Cardiac muscle cell (in vitro differentiated cells and primary cell): Measurements from ENCODE around the gene KISS1. TPM values are rescaled to one million over a fixed set of nuclear protein-coding genes. Genes with fewer than 3 reads are reported as not detected.

Experiments
- DNase-seq, 2 donors: peaks; one replicate each; pipeline versions ENCODE4 v3.0.0 to v3.0.0-alpha.2; 2010 to 2017; ENCODE audit warnings: low read depth in 1 of 2, low spot score in 1 of 2
- H3K27ac ChIP-seq: fragments of 200-600 bp; sonication (generic); 2 replicates; pipeline ENCODE4 v1.5.1; 2016
- H3K27me3 ChIP-seq: fragments of 200-600 bp; sonication (generic); 2 replicates; pipeline ENCODE4 v1.6.0; 2016; ENCODE audit warnings: control low read depth
- H3K36me3 ChIP-seq: fragments of 200-600 bp; sonication (generic); 2 replicates; pipeline ENCODE4 v1.5.1; 2016; ENCODE audit warnings: control low read depth
- H3K4me1 ChIP-seq: fragments of 200-600 bp; sonication (generic); 2 replicates; pipeline ENCODE4 v1.8.1; 2017; ENCODE audit warnings: low read depth, mild to moderate bottlenecking, mixed run types
- H3K4me3 ChIP-seq: fragments of 200-600 bp; sonication (generic); 2 replicates; pipeline ENCODE4 v1.5.1; 2016; ENCODE audit warnings: mild to moderate bottlenecking
- H3K9me3 ChIP-seq: fragments of 200-600 bp; sonication (generic); 2 replicates; pipeline ENCODE4 v1.5.1; 2017; ENCODE audit warnings: low read depth, mild to moderate bottlenecking, control low read depth
- polyA plus RNA-seq: library from polyadenylated mRNA; unstranded; fragments of >200 nt; fragmentation: Nextera tagmentation; extraction: Ambion mirVana; gene quantifications from 2 replicates; pipeline ENCODE4 v1.2.1, GENCODE V29; 2016
- total RNA-seq: library from RNA; depleted of rRNA; stranded (reverse); fragments of >200 nt; gene quantifications from 2 replicates; pipeline ENCODE4 v1.2.3, GENCODE V29; 2016
- TF ChIP-seq, protein P1 (sequence below): IDR thresholded peaks from 2 replicates; pipeline ENCODE4 v1.5.1; 2012; ENCODE audit warnings: low read depth, mild to moderate bottlenecking, low read length

Gene KISS1
- total and polyA plus RNA-seq, 2 experiments from 2014 or later: 0.21 to 1.4 TPM

DNA sequence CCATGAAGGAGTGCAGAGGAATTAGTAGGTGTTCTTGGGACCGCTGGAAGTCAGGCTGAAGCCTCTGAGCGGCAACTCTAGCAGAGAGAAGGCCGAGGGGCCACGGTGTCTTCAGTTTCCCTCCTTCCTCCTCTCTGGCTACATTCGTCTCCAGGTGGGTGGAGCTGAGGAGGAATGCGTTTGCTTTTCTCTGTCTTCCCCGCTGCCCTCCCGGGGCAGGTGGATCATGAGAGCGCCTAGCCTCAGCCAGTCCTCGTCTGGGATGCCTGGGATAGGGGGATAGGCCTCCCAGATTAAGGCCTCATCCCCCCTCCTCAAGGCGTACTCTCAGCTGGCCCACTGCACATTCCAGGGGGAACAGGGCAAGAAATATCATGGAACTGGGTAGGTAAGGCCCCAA, 25.0 kb upstream of the KISS1 start:
- H3K4me1 ChIP-seq: no peaks in the 10 kb centered on the region
- no peaks in the 10 kb centered on the region for H3K27me3 ChIP-seq
- TF ChIP-seq, protein P1, sequence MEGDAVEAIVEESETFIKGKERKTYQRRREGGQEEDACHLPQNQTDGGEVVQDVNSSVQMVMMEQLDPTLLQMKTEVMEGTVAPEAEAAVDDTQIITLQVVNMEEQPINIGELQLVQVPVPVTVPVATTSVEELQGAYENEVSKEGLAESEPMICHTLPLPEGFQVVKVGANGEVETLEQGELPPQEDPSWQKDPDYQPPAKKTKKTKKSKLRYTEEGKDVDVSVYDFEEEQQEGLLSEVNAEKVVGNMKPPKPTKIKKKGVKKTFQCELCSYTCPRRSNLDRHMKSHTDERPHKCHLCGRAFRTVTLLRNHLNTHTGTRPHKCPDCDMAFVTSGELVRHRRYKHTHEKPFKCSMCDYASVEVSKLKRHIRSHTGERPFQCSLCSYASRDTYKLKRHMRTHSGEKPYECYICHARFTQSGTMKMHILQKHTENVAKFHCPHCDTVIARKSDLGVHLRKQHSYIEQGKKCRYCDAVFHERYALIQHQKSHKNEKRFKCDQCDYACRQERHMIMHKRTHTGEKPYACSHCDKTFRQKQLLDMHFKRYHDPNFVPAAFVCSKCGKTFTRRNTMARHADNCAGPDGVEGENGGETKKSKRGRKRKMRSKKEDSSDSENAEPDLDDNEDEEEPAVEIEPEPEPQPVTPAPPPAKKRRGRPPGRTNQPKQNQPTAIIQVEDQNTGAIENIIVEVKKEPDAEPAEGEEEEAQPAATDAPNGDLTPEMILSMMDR: no peak
- H3K4me3 ChIP-seq: no peak overlapping the region
- peaks cover 36% of the 10 kb centered on the region for H3K36me3 ChIP-seq
- DNase-seq: no peak
- no peak overlapping the region for H3K27ac ChIP-seq
- no peaks in the 10 kb centered on the region for H3K9me3 ChIP-seq

DNA sequence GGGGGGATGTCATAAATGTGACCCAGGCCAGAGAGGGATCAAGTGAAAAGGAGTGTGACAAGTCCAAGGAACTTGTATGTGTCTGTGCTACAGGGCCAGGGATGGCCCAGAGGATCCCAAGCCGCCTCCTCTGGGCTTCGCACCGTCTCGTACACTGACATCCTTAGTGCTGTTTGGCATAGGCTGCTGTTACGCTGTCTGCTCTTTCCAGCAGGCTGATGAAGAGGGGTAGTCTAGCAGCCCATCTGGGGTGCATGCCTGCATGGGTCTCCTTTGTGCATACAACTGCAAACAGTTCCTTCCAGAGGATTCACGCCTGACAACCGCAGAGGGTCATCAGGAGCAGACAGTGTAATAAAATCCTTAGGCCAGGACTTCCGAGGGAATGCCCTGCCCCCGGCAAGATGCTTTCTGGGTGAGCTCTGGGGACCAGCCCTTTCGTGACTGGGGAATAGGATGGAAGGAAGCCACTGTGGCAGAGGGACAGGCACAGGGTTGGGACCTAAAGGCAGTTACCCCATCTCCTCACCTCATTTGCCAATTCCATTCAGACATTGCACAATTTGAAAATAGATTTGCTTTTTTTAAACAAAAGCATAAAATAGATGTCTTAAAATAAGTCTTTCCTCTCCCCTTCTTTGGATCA, 23.8 kb upstream of the KISS1 start:
- H3K4me3 ChIP-seq: no peak overlapping the region
- H3K27me3 ChIP-seq: no peaks in the 10 kb centered on the region
- no peaks in the 10 kb centered on the region for H3K9me3 ChIP-seq
- TF ChIP-seq, protein P1: no peak
- no peak for DNase-seq
- no peak overlapping the region for H3K27ac ChIP-seq
- no peaks in the 10 kb centered on the region for H3K4me1 ChIP-seq
- peaks cover 28% of the 10 kb centered on the region for H3K36me3 ChIP-seq

DNA sequence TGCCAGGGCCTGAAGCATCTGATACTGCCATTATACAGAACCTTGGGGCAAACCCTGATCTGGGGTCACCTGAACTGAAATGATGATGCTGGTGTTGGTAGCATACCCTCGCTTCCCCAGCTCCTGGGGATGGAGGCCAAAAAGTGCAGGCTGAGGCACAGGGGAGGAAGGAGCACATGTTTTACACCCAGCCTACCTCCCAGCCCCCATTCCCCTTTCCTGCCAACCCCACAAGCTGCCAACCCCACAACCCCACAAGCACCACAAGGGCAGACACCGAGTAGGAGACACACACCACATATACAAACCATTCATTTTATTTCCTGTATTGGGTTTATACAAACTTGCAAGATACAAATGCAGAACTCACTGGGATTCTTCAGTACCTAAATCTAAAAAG, 22.3 kb upstream of the KISS1 start:
- Histone ChIP-seq H3K27ac (no peak overlapping the region), H3K4me1 (no peaks in the 10 kb centered on the region), H3K9me3 (no peaks in the 10 kb centered on the region), H3K36me3 (peaks cover 16% of the 10 kb centered on the region), H3K4me3 (no peak overlapping the region), H3K27me3 (peaks cover 2% of the 10 kb centered on the region)
- TF ChIP-seq, protein P1: no peak
- no peak for DNase-seq

DNA sequence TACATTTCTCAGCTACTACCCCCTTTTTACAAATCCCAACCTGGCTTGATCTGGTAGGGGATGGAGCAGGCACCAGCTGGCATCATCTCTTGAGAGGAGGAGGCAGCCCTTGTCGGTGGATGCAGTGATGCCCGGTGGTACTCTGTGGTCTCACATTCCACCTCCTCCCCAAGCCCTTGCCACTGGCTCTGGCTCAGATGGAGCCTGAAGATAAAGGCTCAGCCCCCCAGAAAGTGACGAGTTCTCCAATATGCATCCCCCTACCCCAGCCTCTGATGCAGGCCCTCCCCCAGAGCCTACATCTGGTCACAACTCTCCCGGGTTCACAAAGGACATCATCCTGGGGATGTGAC, 21.3 kb upstream of the KISS1 start:
- H3K36me3 ChIP-seq: peaks cover 11% of the 10 kb centered on the region
- no peaks in the 10 kb centered on the region for H3K4me1 ChIP-seq
- no peaks in the 10 kb centered on the region for H3K9me3 ChIP-seq
- H3K27ac ChIP-seq: no peak overlapping the region
- H3K27me3 ChIP-seq: peaks cover 9% of the 10 kb centered on the region
- TF ChIP-seq, protein P1: no peak
- no peak overlapping the region for H3K4me3 ChIP-seq
- DNase-seq: no peak

DNA sequence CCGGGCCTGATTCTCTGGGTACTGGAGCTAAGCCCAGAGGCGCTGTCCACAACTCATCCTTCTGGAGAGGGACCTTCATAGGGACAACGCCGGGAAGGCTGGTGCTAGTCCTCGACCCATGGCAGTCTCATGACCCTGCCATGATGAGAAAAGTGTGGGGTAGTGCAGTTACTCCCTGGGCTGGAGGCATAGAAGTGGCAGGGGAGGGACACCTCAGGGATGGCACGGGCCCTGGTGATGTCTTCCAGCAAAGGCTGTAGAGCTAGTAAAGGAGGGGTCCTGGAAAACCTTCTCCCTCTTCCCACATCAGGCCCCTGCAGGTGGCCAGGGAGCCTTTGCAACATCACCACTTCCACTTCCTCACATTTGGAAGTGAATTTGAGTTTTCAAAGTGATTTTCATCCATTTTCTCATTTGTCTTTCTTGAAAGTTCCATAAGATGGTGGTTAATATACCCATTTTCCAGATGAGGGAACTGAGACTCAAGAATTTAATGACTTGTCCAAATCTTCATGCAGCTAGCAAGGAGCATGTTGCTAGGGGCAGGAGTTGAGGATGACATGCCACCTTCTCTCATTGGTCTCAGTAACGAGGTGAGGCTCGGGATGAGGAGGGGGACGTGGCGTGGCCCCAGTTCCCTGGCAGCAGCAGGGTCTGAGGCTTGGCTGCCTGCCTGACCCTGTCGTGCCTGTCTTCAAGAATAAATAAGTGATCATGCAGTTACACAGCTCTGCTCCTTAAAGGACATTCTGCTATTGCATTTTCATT, 20.8 kb upstream of the KISS1 start:
- TF ChIP-seq, protein P1: no peak
- Histone ChIP-seq H3K27me3 (peaks cover 9% of the 10 kb centered on the region), H3K4me3 (no peak overlapping the region), H3K9me3 (no peaks in the 10 kb centered on the region), H3K4me1 (no peaks in the 10 kb centered on the region), H3K27ac (no peak overlapping the region), H3K36me3 (peaks cover 6% of the 10 kb centered on the region)
- no peak for DNase-seq
